HepG2 (cell line): Measurements from ENCODE around the gene ZFPL1. TPM values are rescaled to one million over a fixed set of nuclear protein-coding genes. Genes with fewer than 3 reads are reported as not detected.

Experiments used
- CREM ChIP-seq, 2 experiments: sonication (generic) in 1 of 2; formaldehyde crosslinking in 1 of 2; IDR thresholded peaks; 2 replicates each; pipeline versions ENCODE4 v1.4.0 to v1.6.1; 2016 to 2020; ENCODE audit warnings: antibody characterized with exemption in 1 of 2, mild to moderate bottlenecking in 1 of 2, missing genetic modification reagents in 1 of 2
- DNMT3B ChIP-seq: conservative IDR thresholded peaks from 2 replicates; pipeline ENCODE4 v1.6.1; 2016; ENCODE audit warnings: missing biosample characterization, control low read depth
- GABPA ChIP-seq, 2 experiments: IDR thresholded peaks; 2 replicates each; pipeline ENCODE4 v1.6.1; 2011 to 2016; ENCODE audit warnings: low read depth in 2 of 2, low read length in 1 of 2, missing biosample characterization in 1 of 2, missing genetic modification characterization in 1 of 2
- JARID2 ChIP-seq: sonication (generic); formaldehyde crosslinking; IDR thresholded peaks from 2 replicates; pipeline ENCODE4 v1.8.1; 2023; ENCODE audit warnings: missing genetic modification reagents, inconsistent platforms; ENCODE audit not compliant: insufficient replicate concordance
- KAT8 ChIP-seq: IDR thresholded peaks from 2 replicates; pipeline ENCODE4 v1.6.1; 2016; ENCODE audit warnings: missing genetic modification reagents, missing compliant biosample characterization
- KLF11 ChIP-seq: IDR thresholded peaks from 2 replicates; pipeline ENCODE4 v1.6.1; 2016; ENCODE audit warnings: missing compliant biosample characterization
- MAF1 ChIP-seq: sonication (generic); formaldehyde crosslinking; IDR thresholded peaks from 2 replicates; pipeline ENCODE4 v1.5.0; 2020; ENCODE audit warnings: missing genetic modification reagents, borderline replicate concordance
- MAFK ChIP-seq, 2 experiments: IDR thresholded peaks in 1 of 2; conservative IDR thresholded peaks in 1 of 2; 2 replicates each; pipeline ENCODE4 v1.6.1; 2011; ENCODE audit warnings: improper control_type of control experiment in 2 of 2, low read length in 2 of 2
- NFE2 ChIP-seq: sonication (generic); formaldehyde crosslinking; IDR thresholded peaks from 2 replicates; pipeline ENCODE4 v1.4.0; 2020; ENCODE audit warnings: missing genetic modification reagents
- PPARG ChIP-seq: conservative IDR thresholded peaks from 2 replicates; pipeline ENCODE4 v1.6.1; 2016; ENCODE audit warnings: missing biosample characterization, missing genetic modification reagents
- RCOR2 ChIP-seq: IDR thresholded peaks from 2 replicates; pipeline ENCODE4 v1.6.1; 2016; ENCODE audit warnings: missing biosample characterization, missing genetic modification reagents
- SNRNP70 ChIP-seq: fragments of 200-400 bp; formaldehyde crosslinking; IDR thresholded peaks from 2 replicates; pipeline ENCODE4 v1.6.1; 2017; ENCODE audit warnings: mild to moderate bottlenecking, low read depth, low read length, moderate library complexity
- SOX6 ChIP-seq, 2 experiments: fragments of 450-650 bp in 1 of 2; sonication (generic) in 1 of 2; formaldehyde crosslinking in 1 of 2; IDR thresholded peaks; 2 replicates each; pipeline versions ENCODE4 v1.4.0 to v1.6.1; 2017 to 2020; ENCODE audit warnings: antibody characterized with exemption in 1 of 2, mild to moderate bottlenecking in 1 of 2, missing genetic modification reagents in 1 of 2
- ZNF224 ChIP-seq: sonication (generic); formaldehyde crosslinking; IDR thresholded peaks from 2 replicates; pipeline ENCODE4 v1.5.0; 2020; ENCODE audit warnings: mild to moderate bottlenecking, missing genetic modification reagents
- ZNF572 ChIP-seq: sonication (generic); formaldehyde crosslinking; IDR thresholded peaks from 2 replicates; pipeline ENCODE4 v1.5.1; 2020; ENCODE audit warnings: mild to moderate bottlenecking, missing genetic modification reagents
- polyA plus RNA-seq, 8 experiments: library from polyadenylated mRNA; depleted of rRNA in 3 of 8; stranded (reverse) in 7 of 8; unstranded in 1 of 8; fragments of >200 nt; fragmentation: Illumina TruSeq in 4 of 8; extraction: Trizol in 4 of 8; gene quantifications; 2 replicates each; pipeline versions ENCODE4 v1.2.1 to v1.2.3, GENCODE V29; 2011 to 2016; ENCODE audit warnings: low read depth in 4 of 8, missing spikeins in 1 of 8, mixed read lengths in 1 of 8; ENCODE audit not compliant: insufficient read depth in 1 of 8
- total RNA-seq, 5 experiments: library from RNA; depleted of rRNA; stranded (reverse); fragments of >200 nt; fragmentation: Illumina TruSeq; extraction: Trizol; gene quantifications; 2 replicates each; pipeline ENCODE4 v1.2.3, GENCODE V29; 2016; ENCODE audit warnings: low read depth in 1 of 5
- TF ChIP-seq, protein P1 (sequence below): sonication (generic); formaldehyde crosslinking; IDR thresholded peaks from 2 replicates; pipeline ENCODE4 v1.5.0; 2020; ENCODE audit warnings: missing genetic modification reagents
- TF ChIP-seq, protein P2 (sequence below): sonication (generic); formaldehyde crosslinking; IDR thresholded peaks from 2 replicates; pipeline ENCODE4 v1.9.0; 2021; ENCODE audit warnings: missing genetic modification reagents, borderline replicate concordance
- TF ChIP-seq, protein P3 (sequence below): sonication (generic); formaldehyde crosslinking; conservative IDR thresholded peaks from 2 replicates; pipeline ENCODE4 v1.4.0; 2020; ENCODE audit warnings: missing genetic modification reagents
- TF ChIP-seq, protein P4 (sequence below): sonication (generic); formaldehyde crosslinking; conservative IDR thresholded peaks from 2 replicates; pipeline ENCODE4 v1.4.0; 2020; ENCODE audit warnings: missing genetic modification reagents
- TF ChIP-seq, protein P5 (sequence below): sonication (generic); formaldehyde crosslinking; conservative IDR thresholded peaks from 2 replicates; pipeline ENCODE4 v1.8.0; 2022; ENCODE audit warnings: mild to moderate bottlenecking, moderate library complexity, missing genetic modification reagents

Gene ZFPL1
- total and polyA plus RNA-seq, 2 of the 13 experiments (the other 11 are each of a cell fraction or from before 2014, with no cell fraction given), result 32.2 to 56.0 TPM

DNA sequence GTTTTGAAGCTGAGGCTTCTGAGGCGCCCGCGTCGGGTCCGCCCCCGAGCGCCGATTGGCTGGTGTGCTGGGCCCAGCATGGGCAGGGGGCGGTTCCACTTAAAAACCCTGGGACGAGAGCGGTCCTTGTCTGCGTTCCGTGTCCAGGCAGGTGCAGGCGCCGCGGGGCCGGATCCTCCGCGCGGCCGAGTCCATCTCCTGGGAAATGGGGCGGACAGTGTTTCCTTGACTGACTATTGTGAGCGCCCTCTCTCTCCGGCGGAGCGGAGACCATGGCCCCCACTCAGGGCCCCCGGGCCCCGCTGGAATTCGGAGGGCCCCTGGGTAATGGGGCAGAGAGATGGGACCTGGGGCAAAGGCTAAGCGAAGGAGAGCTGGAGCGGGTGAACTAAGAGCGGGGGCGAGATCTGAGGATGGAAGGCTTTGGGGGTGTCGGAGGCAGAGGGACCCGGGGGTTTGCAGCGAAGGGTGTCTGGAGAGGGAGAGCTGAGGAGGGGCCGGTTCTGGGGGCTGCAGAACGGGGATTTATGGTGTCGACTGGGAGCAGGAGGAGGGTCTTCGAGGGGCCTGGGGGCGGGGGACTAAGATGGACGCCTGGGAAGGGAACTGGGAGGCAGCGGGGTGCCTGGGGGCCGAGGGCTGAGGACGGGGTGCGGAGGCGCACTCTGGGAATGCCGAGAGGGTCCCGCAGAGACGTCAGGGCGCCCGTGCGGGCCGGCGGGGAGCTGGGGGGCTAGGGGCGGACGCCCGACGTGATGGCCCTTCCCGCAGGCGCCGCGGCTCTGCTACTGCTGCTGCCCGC, 27.9 kb downstream of the ZFPL1 start, which contains the start of gene TM7SF2 (continued):
- TF ChIP-seq KAT8 (0 out of 2 replicates have a peak, but pooled peaks have one; percentile 23), JARID2 (CRISPR knock-in tag) (no peak), ZNF572 (CRISPR knock-in tag) (no peak), PPARG (CRISPR knock-in tag) (0 out of 2 replicates have a peak, but pooled peaks have one; percentile 12), CREM (IDR thresholded peaks at IDR 0.05) (0 out of 2 replicates have a peak, but pooled peaks have one; percentile 27), CREM (CRISPR knock-in tag; IDR thresholded peaks at IDR 0.05) (no peak), NFE2 (CRISPR knock-in tag) (no peak), KLF11 (CRISPR knock-in tag) (peak; percentile 74; the same call in 1 of the 2 replicates), GABPA (IDR thresholded peaks at IDR 0.05; ENCODE audit: low read depth, low read length) (no peak), GABPA (CRISPR knock-in tag; IDR thresholded peaks at IDR 0.05; ENCODE audit: low read depth) (peak; percentile 44; the same call in 1 of the 2 replicates), DNMT3B (CRISPR knock-in tag) (peak; percentile 61; the same call in 1 of the 2 replicates), RCOR2 (no peak), SNRNP70 (no peak), MAF1 (no peak; the same call in none of the 2 replicates), SOX6 (IDR thresholded peaks at IDR 0.05) (no peak), SOX6 (CRISPR knock-in tag; IDR thresholded peaks at IDR 0.05) (peak; percentile 47), ZNF224 (CRISPR knock-in tag) (0 out of 2 replicates have a peak, but pooled peaks have one; percentile 6), MAFK (conservative IDR thresholded peaks at IDR 0.05 in 1 of 2, IDR thresholded peaks at IDR 0.05 in 1 of 2; ENCODE audit: low read length in 2 of 2) (no peak)
- TF ChIP-seq, protein P1, sequence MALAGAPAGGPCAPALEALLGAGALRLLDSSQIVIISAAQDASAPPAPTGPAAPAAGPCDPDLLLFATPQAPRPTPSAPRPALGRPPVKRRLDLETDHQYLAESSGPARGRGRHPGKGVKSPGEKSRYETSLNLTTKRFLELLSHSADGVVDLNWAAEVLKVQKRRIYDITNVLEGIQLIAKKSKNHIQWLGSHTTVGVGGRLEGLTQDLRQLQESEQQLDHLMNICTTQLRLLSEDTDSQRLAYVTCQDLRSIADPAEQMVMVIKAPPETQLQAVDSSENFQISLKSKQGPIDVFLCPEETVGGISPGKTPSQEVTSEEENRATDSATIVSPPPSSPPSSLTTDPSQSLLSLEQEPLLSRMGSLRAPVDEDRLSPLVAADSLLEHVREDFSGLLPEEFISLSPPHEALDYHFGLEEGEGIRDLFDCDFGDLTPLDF (CRISPR knock-in tag), result no peak; the same call in 1 of the 2 replicates
- TF ChIP-seq, protein P2, sequence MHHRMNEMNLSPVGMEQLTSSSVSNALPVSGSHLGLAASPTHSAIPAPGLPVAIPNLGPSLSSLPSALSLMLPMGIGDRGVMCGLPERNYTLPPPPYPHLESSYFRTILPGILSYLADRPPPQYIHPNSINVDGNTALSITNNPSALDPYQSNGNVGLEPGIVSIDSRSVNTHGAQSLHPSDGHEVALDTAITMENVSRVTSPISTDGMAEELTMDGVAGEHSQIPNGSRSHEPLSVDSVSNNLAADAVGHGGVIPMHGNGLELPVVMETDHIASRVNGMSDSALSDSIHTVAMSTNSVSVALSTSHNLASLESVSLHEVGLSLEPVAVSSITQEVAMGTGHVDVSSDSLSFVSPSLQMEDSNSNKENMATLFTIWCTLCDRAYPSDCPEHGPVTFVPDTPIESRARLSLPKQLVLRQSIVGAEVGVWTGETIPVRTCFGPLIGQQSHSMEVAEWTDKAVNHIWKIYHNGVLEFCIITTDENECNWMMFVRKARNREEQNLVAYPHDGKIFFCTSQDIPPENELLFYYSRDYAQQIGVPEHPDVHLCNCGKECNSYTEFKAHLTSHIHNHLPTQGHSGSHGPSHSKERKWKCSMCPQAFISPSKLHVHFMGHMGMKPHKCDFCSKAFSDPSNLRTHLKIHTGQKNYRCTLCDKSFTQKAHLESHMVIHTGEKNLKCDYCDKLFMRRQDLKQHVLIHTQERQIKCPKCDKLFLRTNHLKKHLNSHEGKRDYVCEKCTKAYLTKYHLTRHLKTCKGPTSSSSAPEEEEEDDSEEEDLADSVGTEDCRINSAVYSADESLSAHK (CRISPR knock-in tag), result no peak
- TF ChIP-seq, protein P3, sequence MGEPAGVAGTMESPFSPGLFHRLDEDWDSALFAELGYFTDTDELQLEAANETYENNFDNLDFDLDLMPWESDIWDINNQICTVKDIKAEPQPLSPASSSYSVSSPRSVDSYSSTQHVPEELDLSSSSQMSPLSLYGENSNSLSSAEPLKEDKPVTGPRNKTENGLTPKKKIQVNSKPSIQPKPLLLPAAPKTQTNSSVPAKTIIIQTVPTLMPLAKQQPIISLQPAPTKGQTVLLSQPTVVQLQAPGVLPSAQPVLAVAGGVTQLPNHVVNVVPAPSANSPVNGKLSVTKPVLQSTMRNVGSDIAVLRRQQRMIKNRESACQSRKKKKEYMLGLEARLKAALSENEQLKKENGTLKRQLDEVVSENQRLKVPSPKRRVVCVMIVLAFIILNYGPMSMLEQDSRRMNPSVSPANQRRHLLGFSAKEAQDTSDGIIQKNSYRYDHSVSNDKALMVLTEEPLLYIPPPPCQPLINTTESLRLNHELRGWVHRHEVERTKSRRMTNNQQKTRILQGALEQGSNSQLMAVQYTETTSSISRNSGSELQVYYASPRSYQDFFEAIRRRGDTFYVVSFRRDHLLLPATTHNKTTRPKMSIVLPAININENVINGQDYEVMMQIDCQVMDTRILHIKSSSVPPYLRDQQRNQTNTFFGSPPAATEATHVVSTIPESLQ (CRISPR knock-in tag), result no peak
- TF ChIP-seq, protein P4, sequence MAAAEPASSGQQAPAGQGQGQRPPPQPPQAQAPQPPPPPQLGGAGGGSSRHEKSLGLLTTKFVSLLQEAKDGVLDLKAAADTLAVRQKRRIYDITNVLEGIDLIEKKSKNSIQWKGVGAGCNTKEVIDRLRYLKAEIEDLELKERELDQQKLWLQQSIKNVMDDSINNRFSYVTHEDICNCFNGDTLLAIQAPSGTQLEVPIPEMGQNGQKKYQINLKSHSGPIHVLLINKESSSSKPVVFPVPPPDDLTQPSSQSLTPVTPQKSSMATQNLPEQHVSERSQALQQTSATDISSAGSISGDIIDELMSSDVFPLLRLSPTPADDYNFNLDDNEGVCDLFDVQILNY (CRISPR knock-in tag), result no peak
- TF ChIP-seq, protein P5, sequence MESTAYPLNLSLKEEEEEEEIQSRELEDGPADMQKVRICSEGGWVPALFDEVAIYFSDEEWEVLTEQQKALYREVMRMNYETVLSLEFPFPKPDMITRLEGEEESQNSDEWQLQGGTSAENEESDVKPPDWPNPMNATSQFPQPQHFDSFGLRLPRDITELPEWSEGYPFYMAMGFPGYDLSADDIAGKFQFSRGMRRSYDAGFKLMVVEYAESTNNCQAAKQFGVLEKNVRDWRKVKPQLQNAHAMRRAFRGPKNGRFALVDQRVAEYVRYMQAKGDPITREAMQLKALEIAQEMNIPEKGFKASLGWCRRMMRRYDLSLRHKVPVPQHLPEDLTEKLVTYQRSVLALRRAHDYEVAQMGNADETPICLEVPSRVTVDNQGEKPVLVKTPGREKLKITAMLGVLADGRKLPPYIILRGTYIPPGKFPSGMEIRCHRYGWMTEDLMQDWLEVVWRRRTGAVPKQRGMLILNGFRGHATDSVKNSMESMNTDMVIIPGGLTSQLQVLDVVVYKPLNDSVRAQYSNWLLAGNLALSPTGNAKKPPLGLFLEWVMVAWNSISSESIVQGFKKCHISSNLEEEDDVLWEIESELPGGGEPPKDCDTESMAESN (CRISPR knock-in tag), result no peak
